Progenitor cell of endocrine pancreas (in vitro differentiated cells): ENCODE data around the gene DUSP22. TPM values are rescaled to one million over a fixed set of nuclear protein-coding genes. Genes with fewer than 3 reads are reported as not detected.

Experiments used
- DNase-seq: peaks from one replicate; pipeline ENCODE4 v3.0.0; 2021; ENCODE audit warnings: low spot score; ENCODE audit not compliant: unreplicated experiment
- H3K27ac Mint-ChIP-seq: 2 replicates; pipeline ENCODE4 v1.8.0; 2021; ENCODE audit warnings: mild to moderate bottlenecking, moderate library complexity, mixed read lengths
- H3K27me3 Mint-ChIP-seq: 2 replicates; pipeline ENCODE4 v1.8.0; 2021; ENCODE audit warnings: mixed read lengths
- H3K36me3 Mint-ChIP-seq: 2 replicates; pipeline ENCODE4 v1.8.0; 2022; ENCODE audit warnings: mixed read lengths; ENCODE audit not compliant: insufficient read depth
- H3K4me1 Mint-ChIP-seq: 2 replicates; pipeline ENCODE4 v1.8.0; 2021; ENCODE audit warnings: low read depth, mixed read lengths
- H3K4me3 Mint-ChIP-seq: 2 replicates; pipeline ENCODE4 v1.8.0; 2021; ENCODE audit warnings: low read depth, mild to moderate bottlenecking, moderate library complexity, mixed read lengths
- H3K9me3 Mint-ChIP-seq: 2 replicates; pipeline ENCODE4 v1.8.0; 2021; ENCODE audit warnings: low read depth, mixed read lengths
- total RNA-seq: library from RNA; stranded (reverse); gene quantifications from 2 replicates; pipeline ENCODE4 v1.2.1, GENCODE V29; 2021
- TF ChIP-seq, protein P1 (sequence below): fragments of 200-600 bp; sonication (generic); IDR thresholded peaks from one replicate; pipeline ENCODE4 v1.5.0; 2021; ENCODE audit warnings: antibody characterized with exemption, mild to moderate bottlenecking; ENCODE audit not compliant: unreplicated experiment

Gene DUSP22
- total RNA-seq, 1 donor from 2014 or later = 40.4 TPM

DNA sequence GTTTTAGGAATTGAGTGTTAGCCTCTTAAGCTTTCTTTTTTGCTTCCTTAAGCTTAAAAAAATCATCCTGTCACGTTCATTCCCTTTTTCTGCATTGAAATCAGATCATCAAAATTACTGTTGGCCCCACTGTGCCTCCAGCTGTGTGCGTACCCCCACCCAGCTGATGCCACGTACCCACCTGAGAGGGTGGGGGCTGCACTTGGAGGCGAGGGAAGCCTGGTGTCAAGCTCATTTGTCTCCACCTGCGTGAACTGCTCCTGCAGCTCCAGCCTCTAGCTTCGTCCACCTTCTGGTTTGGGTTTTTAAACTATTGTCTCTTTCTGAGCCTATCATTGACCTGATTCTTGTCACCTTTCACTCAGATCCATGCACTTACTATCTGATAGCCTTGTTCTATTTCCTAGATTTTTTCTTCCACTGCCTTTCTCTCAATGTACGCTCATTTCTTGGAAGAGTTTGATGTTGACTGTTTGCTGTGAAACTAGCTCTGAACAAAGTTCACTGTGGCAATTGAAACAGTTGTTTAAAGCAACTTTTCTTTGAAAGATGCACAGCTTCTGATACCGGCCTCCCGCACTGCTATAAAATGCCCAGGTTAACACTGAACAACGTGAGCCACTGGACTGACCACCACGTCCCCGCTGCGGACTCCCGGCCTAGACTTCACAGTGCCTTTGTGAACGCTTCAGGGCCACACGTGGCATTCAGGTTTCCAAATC is 69.3 kb downstream of the DUSP22 start:
- Mint-ChIP-seq H3K27ac (no peak overlapping the region), H3K36me3 (peaks cover 6% of the 10 kb centered on the region), H3K4me1 (no peaks in the 10 kb centered on the region), H3K4me3 (no peak overlapping the region), H3K9me3 (peaks cover 43% of the 10 kb centered on the region), H3K27me3 (peaks cover 4% of the 10 kb centered on the region)
- TF ChIP-seq, protein P1, sequence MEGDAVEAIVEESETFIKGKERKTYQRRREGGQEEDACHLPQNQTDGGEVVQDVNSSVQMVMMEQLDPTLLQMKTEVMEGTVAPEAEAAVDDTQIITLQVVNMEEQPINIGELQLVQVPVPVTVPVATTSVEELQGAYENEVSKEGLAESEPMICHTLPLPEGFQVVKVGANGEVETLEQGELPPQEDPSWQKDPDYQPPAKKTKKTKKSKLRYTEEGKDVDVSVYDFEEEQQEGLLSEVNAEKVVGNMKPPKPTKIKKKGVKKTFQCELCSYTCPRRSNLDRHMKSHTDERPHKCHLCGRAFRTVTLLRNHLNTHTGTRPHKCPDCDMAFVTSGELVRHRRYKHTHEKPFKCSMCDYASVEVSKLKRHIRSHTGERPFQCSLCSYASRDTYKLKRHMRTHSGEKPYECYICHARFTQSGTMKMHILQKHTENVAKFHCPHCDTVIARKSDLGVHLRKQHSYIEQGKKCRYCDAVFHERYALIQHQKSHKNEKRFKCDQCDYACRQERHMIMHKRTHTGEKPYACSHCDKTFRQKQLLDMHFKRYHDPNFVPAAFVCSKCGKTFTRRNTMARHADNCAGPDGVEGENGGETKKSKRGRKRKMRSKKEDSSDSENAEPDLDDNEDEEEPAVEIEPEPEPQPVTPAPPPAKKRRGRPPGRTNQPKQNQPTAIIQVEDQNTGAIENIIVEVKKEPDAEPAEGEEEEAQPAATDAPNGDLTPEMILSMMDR = no peak
- no peak for DNase-seq

DNA sequence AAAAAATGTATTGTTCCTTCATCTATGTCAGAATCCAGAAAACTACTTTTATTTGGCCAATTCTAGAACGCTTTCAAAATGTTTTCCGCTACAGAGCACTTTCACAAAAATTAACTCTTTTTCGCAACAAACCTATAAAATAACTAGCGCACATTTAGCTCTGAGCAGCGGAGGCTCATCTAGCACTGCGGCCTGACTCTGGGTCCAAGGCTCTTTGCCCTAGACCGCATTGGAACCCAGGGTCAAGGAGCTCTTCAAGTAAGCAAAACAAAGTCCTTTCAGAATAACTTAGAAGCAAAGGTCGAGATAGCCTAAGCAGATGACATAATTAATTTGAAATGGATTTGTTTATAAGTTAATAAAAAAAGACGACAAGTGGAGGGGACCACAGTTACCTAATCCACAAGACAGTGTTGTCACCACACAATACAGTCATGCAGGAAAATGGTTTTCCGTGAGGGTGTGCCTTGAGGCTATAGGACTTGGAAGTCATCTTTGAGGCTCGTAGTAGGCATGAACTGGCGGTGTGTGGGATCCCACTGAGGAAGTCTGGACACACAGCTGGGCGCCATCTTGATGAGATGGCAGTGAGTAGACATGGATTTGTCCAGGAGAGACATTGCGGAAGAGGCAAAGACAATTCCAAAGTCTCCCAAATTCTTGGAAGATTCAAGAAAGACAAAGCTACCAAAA is 70.1 kb downstream of the DUSP22 start:
- DNase-seq = no peak
- Mint-ChIP-seq H3K27ac (no peak overlapping the region), H3K4me1 (no peaks in the 10 kb centered on the region), H3K4me3 (no peak overlapping the region), H3K36me3 (peaks cover 6% of the 10 kb centered on the region), H3K9me3 (peaks cover 43% of the 10 kb centered on the region), H3K27me3 (peaks cover 9% of the 10 kb centered on the region)
- TF ChIP-seq, protein P1 = no peak

DNA sequence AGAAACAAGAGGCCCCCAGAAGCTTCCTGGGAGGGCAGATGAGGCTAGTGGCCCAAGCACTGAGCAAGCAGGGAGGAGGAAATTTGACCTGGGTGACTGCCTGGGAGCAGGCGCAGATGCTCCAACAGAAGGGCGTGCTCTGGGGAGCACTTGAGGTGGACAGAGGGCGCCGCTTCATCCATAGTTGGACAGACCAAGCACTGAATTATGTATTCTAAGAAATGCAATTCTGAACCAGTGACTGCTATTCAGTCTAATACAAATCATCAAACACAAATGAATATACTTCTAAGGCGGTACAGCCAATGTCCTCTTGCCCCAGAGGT is 70.6 kb downstream of the DUSP22 start:
- TF ChIP-seq, protein P1 = no peak
- peaks cover 9% of the 10 kb centered on the region for H3K27me3 Mint-ChIP-seq
- H3K9me3 Mint-ChIP-seq = peaks cover 47% of the 10 kb centered on the region
- peaks cover 6% of the 10 kb centered on the region for H3K36me3 Mint-ChIP-seq
- no peak overlapping the region for H3K4me3 Mint-ChIP-seq
- H3K4me1 Mint-ChIP-seq = no peaks in the 10 kb centered on the region
- no peak for DNase-seq
- no peak overlapping the region for H3K27ac Mint-ChIP-seq

DNA sequence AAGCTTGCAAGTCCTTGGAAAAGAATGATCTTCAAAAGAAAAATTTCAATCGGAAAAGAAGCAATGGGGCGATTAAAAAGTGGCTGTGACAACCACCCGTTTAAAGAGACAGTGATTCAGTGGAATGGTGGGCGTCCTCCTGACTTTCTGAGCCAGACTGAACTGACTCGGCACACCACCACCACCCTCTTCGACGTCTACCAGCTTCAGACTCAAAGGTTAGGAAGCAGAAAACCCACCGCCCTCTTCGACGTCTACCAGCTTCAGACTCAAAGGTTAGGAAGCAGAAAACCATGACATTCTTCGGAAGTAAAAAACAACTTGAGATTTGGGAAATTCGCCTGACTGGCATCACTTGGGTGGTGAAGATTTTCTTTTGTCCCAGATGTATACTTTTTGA is 71.0 kb downstream of the DUSP22 start:
- no peak overlapping the region for H3K4me3 Mint-ChIP-seq
- H3K9me3 Mint-ChIP-seq = peaks cover 45% of the 10 kb centered on the region
- H3K36me3 Mint-ChIP-seq = peaks cover 6% of the 10 kb centered on the region
- TF ChIP-seq, protein P1 = no peak
- H3K27ac Mint-ChIP-seq = no peak overlapping the region
- no peak for DNase-seq
- H3K27me3 Mint-ChIP-seq = peaks cover 9% of the 10 kb centered on the region
- no peaks in the 10 kb centered on the region for H3K4me1 Mint-ChIP-seq

DNA sequence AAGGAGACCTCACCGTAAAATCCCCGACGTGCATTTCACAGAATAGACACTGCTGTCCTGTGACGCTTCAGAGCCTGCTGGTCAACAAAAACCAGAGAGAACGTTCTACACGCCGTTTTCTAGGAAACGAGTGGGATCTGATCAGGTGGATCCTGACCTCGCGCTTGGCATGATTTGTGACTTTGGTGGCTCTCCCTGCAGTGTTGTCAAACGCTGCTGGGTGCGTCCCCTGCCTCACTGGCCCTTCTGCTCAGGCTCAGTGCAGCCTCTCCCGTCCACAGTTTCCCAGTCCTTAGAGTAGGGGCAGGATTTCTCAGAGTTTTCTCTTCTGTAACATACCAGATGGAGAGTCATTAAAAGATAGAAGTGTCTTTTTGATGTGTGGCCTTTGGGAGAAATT is 71.6 kb downstream of the DUSP22 start:
- peaks cover 41% of the 10 kb centered on the region for H3K9me3 Mint-ChIP-seq
- no peak overlapping the region for H3K4me3 Mint-ChIP-seq
- H3K36me3 Mint-ChIP-seq = peaks cover 3% of the 10 kb centered on the region
- H3K27ac Mint-ChIP-seq = no peak overlapping the region
- TF ChIP-seq, protein P1 = no peak
- no peak for DNase-seq
- peaks cover 9% of the 10 kb centered on the region for H3K27me3 Mint-ChIP-seq
- H3K4me1 Mint-ChIP-seq = no peaks in the 10 kb centered on the region
